ENCODE measurements around the gene APLP2.

Gene APLP2

DNA sequence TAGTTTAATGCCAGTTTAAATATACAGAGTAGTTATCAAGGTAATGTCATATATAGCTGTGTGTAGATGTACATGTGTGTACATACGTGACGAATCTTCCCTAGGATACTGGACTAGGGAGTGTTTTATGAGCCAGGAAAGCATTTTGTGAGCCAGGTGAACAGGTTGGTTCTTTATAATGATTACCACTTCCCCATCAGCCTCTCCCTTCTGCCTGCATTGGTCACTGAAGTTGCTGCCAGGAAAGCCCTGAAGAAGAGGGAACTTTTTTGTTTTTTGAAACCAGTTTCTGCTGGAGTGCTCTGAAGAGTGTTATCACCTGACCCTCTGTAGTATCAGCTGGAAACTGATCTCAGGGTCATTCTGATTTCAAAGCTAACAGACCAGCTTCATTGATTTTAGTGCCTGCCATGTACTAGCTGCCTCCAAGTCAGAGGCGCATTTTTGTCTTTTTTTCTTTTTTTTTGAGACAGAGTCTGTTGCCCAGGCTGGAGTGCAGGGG is 75.7 kb downstream of the APLP2 start:
- no peak for DNase-seq (ENCODE audit: low spot score)
- TF ChIP-seq, protein P1, sequence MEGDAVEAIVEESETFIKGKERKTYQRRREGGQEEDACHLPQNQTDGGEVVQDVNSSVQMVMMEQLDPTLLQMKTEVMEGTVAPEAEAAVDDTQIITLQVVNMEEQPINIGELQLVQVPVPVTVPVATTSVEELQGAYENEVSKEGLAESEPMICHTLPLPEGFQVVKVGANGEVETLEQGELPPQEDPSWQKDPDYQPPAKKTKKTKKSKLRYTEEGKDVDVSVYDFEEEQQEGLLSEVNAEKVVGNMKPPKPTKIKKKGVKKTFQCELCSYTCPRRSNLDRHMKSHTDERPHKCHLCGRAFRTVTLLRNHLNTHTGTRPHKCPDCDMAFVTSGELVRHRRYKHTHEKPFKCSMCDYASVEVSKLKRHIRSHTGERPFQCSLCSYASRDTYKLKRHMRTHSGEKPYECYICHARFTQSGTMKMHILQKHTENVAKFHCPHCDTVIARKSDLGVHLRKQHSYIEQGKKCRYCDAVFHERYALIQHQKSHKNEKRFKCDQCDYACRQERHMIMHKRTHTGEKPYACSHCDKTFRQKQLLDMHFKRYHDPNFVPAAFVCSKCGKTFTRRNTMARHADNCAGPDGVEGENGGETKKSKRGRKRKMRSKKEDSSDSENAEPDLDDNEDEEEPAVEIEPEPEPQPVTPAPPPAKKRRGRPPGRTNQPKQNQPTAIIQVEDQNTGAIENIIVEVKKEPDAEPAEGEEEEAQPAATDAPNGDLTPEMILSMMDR (IDR thresholded peaks at IDR 0.05; ENCODE audit: extremely low read depth, missing control alignments), result no peak

DNA sequence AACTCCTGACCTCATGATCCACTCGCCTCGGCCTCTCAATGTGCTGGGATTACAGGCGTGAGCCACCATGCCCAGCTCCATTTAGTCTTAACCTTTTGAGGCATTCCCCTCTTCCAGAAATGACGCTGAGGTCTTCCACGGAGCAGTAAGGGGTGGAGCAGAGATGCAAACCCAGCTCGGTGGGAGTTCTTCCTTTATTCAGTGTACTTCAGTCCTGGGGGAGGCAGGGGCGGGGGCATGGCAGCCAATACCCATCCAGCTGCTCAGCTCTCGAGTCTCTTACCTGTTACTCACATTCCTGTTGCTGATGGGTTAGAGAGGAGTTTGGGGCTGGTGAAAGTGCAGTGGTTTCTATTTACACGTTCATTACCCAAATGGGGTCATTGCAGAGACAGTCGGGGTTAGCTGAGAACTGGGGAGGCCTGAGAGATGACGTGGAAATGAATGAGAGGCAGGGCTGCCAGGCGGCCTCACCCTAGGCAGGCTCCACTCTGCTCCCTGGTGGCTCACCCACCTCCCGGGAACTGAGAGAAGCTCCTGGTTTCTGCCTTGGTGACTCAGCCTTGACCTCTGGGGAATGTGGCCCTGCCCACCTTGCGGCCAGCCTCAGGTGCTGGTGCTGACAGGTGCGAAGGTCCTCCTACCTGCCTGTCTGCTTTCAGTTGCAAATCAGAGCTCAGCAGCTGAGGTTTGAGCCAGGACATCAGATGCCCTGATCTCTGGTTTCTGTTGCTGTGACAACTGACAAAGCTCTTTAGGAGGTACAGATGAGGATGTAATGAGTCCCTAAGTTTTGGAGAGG is 76.5 kb downstream of the APLP2 start:
- TF ChIP-seq, protein P1 (IDR thresholded peaks at IDR 0.05; ENCODE audit: extremely low read depth, missing control alignments), result no peak
- no peak for DNase-seq (ENCODE audit: low spot score)

DNA sequence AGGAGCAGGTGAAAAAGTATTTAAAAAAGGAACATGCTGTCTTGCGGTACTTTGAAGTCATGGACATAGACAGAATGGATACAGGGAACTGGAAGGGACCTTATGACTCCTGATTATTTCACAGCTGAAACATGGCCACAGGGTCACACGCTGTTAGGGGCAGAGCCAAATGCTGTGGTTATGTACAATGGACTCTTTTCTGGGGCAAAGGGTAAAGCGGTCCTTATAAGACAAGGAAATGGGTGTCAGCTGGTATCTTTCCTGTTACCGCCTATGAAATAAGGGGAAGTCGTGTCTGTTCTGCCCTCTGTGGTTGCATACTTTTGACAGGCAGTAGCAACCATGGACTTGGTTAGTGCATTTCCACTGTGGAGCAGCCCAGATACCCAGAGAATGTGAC is 77.1 kb downstream of the APLP2 start:
- DNase-seq (ENCODE audit: low spot score), result no peak
- TF ChIP-seq, protein P1 (IDR thresholded peaks at IDR 0.05; ENCODE audit: extremely low read depth, missing control alignments), result no peak

DNA sequence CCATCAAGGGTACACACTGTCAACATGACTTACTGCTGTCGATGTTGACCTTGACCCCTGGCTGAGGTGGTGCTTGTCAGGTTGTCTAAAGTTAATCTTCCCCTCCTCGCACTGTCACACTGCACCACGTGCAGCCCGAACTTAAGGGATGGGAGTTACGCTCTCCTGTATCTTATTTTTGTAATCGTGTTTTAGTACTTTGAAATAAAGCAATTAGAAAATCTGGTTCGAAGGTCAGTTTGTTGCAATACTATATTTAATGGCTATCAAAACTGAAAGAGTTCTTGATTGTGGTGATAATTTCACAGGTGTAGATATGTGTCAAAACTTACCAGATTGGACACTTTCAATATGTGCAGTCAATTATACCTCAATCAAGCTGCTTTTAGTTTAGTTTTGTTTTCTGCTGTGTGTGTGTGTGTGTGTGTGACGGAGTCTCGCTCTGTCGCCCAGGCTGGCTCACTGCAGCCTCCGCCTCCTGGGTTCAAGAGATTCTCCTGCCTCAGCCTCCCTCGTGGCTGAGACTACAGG is 79.2 kb downstream of the APLP2 start:
- DNase-seq (ENCODE audit: low spot score), result no peak
- TF ChIP-seq, protein P1 (IDR thresholded peaks at IDR 0.05; ENCODE audit: extremely low read depth, missing control alignments), result no peak

DNA sequence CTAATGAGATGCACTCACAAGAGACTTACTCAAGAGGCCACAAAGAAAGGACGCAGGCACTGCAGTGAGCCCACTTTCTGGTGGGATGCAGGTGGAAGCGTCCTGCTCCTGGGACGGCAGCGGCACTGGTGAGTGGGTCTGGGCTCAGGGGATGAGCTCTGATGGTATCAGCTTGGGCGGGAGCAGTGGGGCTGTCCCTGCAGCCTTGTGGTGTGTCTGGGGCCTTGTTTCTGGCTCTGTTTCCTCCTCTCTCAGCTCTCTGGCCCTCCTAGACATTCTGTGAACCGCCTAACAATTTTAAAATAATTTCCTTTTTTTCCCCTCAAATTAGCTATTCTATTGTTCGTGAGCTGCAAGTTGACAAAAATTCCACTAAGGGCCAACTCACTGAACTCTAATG is 81.1 kb downstream of the APLP2 start:
- peak; percentile 50 for DNase-seq (ENCODE audit: low spot score)
- TF ChIP-seq, protein P1 (IDR thresholded peaks at IDR 0.05; ENCODE audit: extremely low read depth, missing control alignments), result no peak

DNA sequence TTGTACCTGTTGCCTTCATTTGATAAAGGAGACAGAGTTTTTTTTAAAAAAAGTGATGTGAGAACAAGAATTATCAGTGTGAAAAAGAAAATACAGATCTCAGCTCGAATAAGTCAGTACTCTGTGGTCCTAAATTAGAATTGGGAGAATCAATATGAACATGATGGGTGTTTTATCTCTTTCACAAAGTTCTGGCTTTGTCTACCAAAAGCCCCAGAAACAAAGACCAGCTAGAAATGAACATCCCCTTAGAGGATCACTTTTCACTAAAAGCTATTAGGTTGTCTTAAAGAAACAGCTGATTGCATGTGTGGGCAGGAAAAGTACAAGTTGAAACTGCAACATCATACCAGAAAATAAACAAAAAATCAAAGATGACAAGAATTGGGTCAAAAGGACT is 81.5 kb downstream of the APLP2 start:
- peak; percentile 60 for DNase-seq (ENCODE audit: low spot score)

More for the DNA sequence above, 81.5 kb downstream of the APLP2 start:
- TF ChIP-seq, protein P1 (IDR thresholded peaks at IDR 0.05; ENCODE audit: extremely low read depth, missing control alignments), result no peak
